IPS DF 6.9 (cell line): ENCODE data around the gene CELF1.

ENCODE experiments used
- DNase-seq: peaks from one replicate; pipeline ENCODE4 v3.0.0-alpha.2; 2013; ENCODE audit warnings: low read depth, low spot score
- H3K27ac ChIP-seq: one replicate; pipeline ENCODE4 v1.5.1; 2013; ENCODE audit warnings: low read length, control low read depth
- H3K27me3 ChIP-seq: 2 replicates; pipeline ENCODE4 v1.6.1; 2013; ENCODE audit warnings: mild to moderate bottlenecking, low read length; ENCODE audit not compliant: control insufficient read depth, insufficient read depth
- H3K36me3 ChIP-seq: 2 replicates; pipeline ENCODE4 v1.6.1; 2013; ENCODE audit warnings: low read length; ENCODE audit not compliant: control insufficient read depth, insufficient read depth
- H3K4me1 ChIP-seq: 2 replicates; pipeline ENCODE4 v1.6.1; 2013; ENCODE audit warnings: low read length; ENCODE audit not compliant: control insufficient read depth, insufficient read depth
- H3K4me3 ChIP-seq: 2 replicates; pipeline ENCODE4 v1.5.1; 2013; ENCODE audit warnings: mild to moderate bottlenecking, low read length
- H3K9me3 ChIP-seq: 2 replicates; pipeline ENCODE4 v1.6.1; 2013; ENCODE audit warnings: low read length, inconsistent platforms; ENCODE audit not compliant: control insufficient read depth, insufficient read depth
- WGBS: extraction: QIAGEN DNeasy Blood & Tissue Kit; methylation state at CpG from one replicate; pipeline ENCODE4 v1.1.7; 2013; ENCODE audit warnings: mixed read lengths, missing lambda C conversion rate; ENCODE audit not compliant: insufficient read length, insufficient coverage; 5-methylcytosine and 5-hydroxymethylcytosine counted together

Gene CELF1

GRCh38 chr11:47441421-47441820, 111.5 kb downstream of the CELF1 start:
- H3K36me3 ChIP-seq = no peaks in the 10 kb centered on the region
- WGBS = no CpG with 5 or more reads among the region's 12 CpGs
- H3K4me3 ChIP-seq = no peak overlapping the region
- no peak overlapping the region for H3K27ac ChIP-seq
- H3K27me3 ChIP-seq = no peaks in the 10 kb centered on the region
- no peaks in the 10 kb centered on the region for H3K4me1 ChIP-seq
- no peak for DNase-seq
- H3K9me3 ChIP-seq = no peaks in the 10 kb centered on the region

GRCh38 chr11:47440054-47440476, 112.9 kb downstream of the CELF1 start:
- H3K9me3 ChIP-seq = no peaks in the 10 kb centered on the region
- no peaks in the 10 kb centered on the region for H3K4me1 ChIP-seq
- no peaks in the 10 kb centered on the region for H3K36me3 ChIP-seq
- H3K27me3 ChIP-seq = no peaks in the 10 kb centered on the region
- no peak for DNase-seq
- no CpG with 5 or more reads among the region's 2 CpGs for WGBS
- no peak overlapping the region for H3K27ac ChIP-seq
- no peak overlapping the region for H3K4me3 ChIP-seq

- no peaks in the 10 kb centered on the region for H3K27me3 ChIP-seq
- WGBS = no CpG with 5 or more reads among the region's 18 CpGs
- no peak overlapping the region for H3K4me3 ChIP-seq
- H3K27ac ChIP-seq = no peak overlapping the region
- H3K9me3 ChIP-seq = no peaks in the 10 kb centered on the region
- no peaks in the 10 kb centered on the region for H3K36me3 ChIP-seq
- DNase-seq = no peak
- H3K4me1 ChIP-seq = no peaks in the 10 kb centered on the region
These were observed 114.2 kb downstream of the CELF1 start for GRCh38 chr11:47438721-47439120.

- Histone ChIP-seq H3K36me3 (no peaks in the 10 kb centered on the region), H3K9me3 (no peaks in the 10 kb centered on the region), H3K27me3 (no peaks in the 10 kb centered on the region), H3K27ac (no peak overlapping the region), H3K4me1 (no peaks in the 10 kb centered on the region), H3K4me3 (no peak overlapping the region)
- DNase-seq = no peak
- no CpG with 5 or more reads among the region's 16 CpGs for WGBS
These were observed 115.0 kb downstream of the CELF1 start for GRCh38 chr11:47437746-47438418.

- Histone ChIP-seq H3K4me1 (no peaks in the 10 kb centered on the region), H3K4me3 (no peak overlapping the region), H3K27ac (no peak overlapping the region), H3K36me3 (no peaks in the 10 kb centered on the region), H3K27me3 (no peaks in the 10 kb centered on the region), H3K9me3 (no peaks in the 10 kb centered on the region)
- WGBS = no CpG with 5 or more reads among the region's 11 CpGs
- no peak for DNase-seq
These were observed 115.7 kb downstream of the CELF1 start for GRCh38 chr11:47437218-47437745.

- Histone ChIP-seq H3K36me3 (no peaks in the 10 kb centered on the region), H3K9me3 (no peaks in the 10 kb centered on the region), H3K4me3 (no peak overlapping the region), H3K4me1 (no peaks in the 10 kb centered on the region), H3K27ac (no peak overlapping the region), H3K27me3 (no peaks in the 10 kb centered on the region)
- no peak for DNase-seq
- no CpG with 5 or more reads among the region's 3 CpGs for WGBS
These were observed 116.2 kb downstream of the CELF1 start for GRCh38 chr11:47436726-47437125.

GRCh38 chr11:47435687-47436086, 117.2 kb downstream of the CELF1 start:
- Histone ChIP-seq H3K36me3 (no peaks in the 10 kb centered on the region), H3K27me3 (no peaks in the 10 kb centered on the region), H3K27ac (no peak overlapping the region), H3K9me3 (no peaks in the 10 kb centered on the region), H3K4me3 (no peak overlapping the region), H3K4me1 (no peaks in the 10 kb centered on the region)
- DNase-seq = no peak
- no CpG with 5 or more reads among the region's 3 CpGs for WGBS

GRCh38 chr11:47434011-47434786, 118.7 kb downstream of the CELF1 start:
- DNase-seq = no peak
- no CpG with 5 or more reads among the region's 7 CpGs for WGBS
- H3K36me3 ChIP-seq = no peaks in the 10 kb centered on the region
- no peaks in the 10 kb centered on the region for H3K9me3 ChIP-seq
- no peak overlapping the region for H3K27ac ChIP-seq
- no peaks in the 10 kb centered on the region for H3K27me3 ChIP-seq
- H3K4me3 ChIP-seq = no peak overlapping the region
- H3K4me1 ChIP-seq = no peaks in the 10 kb centered on the region

- whole genome bisulfite sequencing = no CpG with 5 or more reads among the region's 3 CpGs
- no peak for DNase-seq
- H3K4me3 ChIP-seq = no peak overlapping the region
- no peaks in the 10 kb centered on the region for H3K9me3 ChIP-seq
- no peaks in the 10 kb centered on the region for H3K36me3 ChIP-seq
- H3K27ac ChIP-seq = no peak overlapping the region
- no peaks in the 10 kb centered on the region for H3K27me3 ChIP-seq
- H3K4me1 ChIP-seq = no peaks in the 10 kb centered on the region
These were observed 119.8 kb downstream of the CELF1 start for GRCh38 chr11:47433157-47433556.

- Histone ChIP-seq H3K27ac (no peak overlapping the region), H3K4me3 (no peak overlapping the region), H3K27me3 (no peaks in the 10 kb centered on the region), H3K4me1 (no peaks in the 10 kb centered on the region), H3K9me3 (no peaks in the 10 kb centered on the region), H3K36me3 (no peaks in the 10 kb centered on the region)
- WGBS = no CpG with 5 or more reads among the region's 9 CpGs
- no peak for DNase-seq
These were observed 121.4 kb downstream of the CELF1 start for GRCh38 chr11:47431356-47432083.
